DND-41 (cell line): ENCODE measurements around the gene SLC13A2.

Experiments used
- ATAC-seq: fragments of 200-7000 bp; cut with Tn5 transposase; 3 replicates; pipeline ENCODE4 v1.9.1; 2021; ENCODE audit warnings: low read depth; ENCODE audit not compliant: insufficient read depth
- DNase-seq: peaks from one replicate; pipeline ENCODE4 v3.0.0-alpha.2; 2020
- H2AFZ ChIP-seq: 2 replicates; pipeline ENCODE4 v1.6.0; 2012; ENCODE audit warnings: low read depth, low read length
- H3K27ac ChIP-seq: 2 replicates; pipeline ENCODE4 v1.5.1; 2012; ENCODE audit warnings: low read length, inconsistent platforms
- H3K27me3 ChIP-seq: fragments of 200-600 bp; sonication (generic); 2 replicates; pipeline ENCODE4 v1.6.0; 2012; ENCODE audit warnings: low read length, mild to moderate bottlenecking, inconsistent platforms; ENCODE audit not compliant: insufficient read depth, poor library complexity
- H3K36me3 ChIP-seq: 2 replicates; pipeline ENCODE4 v1.5.1; 2012; ENCODE audit warnings: low read length, inconsistent platforms; ENCODE audit not compliant: insufficient read depth
- H3K4me1 ChIP-seq: 2 replicates; pipeline ENCODE4 v1.5.1; 2012; ENCODE audit warnings: mild to moderate bottlenecking, low read length; ENCODE audit not compliant: insufficient read depth
- H3K4me2 ChIP-seq: 2 replicates; pipeline ENCODE4 v1.6.0; 2012; ENCODE audit warnings: mild to moderate bottlenecking, moderate library complexity, low read length, inconsistent platforms; ENCODE audit not compliant: insufficient read depth
- H3K4me3 ChIP-seq, 2 experiments: fragments of 200-600 bp in 1 of 2; shearing (Covaris generic) in 1 of 2; 2 replicates each; pipeline ENCODE4 v1.5.1; 2012 to 2016; ENCODE audit warnings: inconsistent platforms in 2 of 2, low read length in 2 of 2, mild to moderate bottlenecking in 2 of 2, low read depth in 1 of 2, moderate library complexity in 1 of 2
- H3K79me2 ChIP-seq: 2 replicates; pipeline ENCODE4 v1.6.0; 2012; ENCODE audit warnings: low read length, inconsistent platforms; ENCODE audit not compliant: insufficient read depth
- H3K9ac ChIP-seq: 2 replicates; pipeline ENCODE4 v1.6.0; 2012; ENCODE audit warnings: low read depth, mild to moderate bottlenecking, inconsistent platforms, low read length, moderate library complexity
- H3K9me3 ChIP-seq: 2 replicates; pipeline ENCODE4 v1.5.1; 2012; ENCODE audit warnings: low read length, moderate library complexity, mild to moderate bottlenecking, inconsistent platforms; ENCODE audit not compliant: insufficient read depth, severe bottlenecking
- H4K20me1 ChIP-seq: 2 replicates; pipeline ENCODE4 v1.6.0; 2012; ENCODE audit warnings: low read length; ENCODE audit not compliant: insufficient read depth
- EZH2 ChIP-seq: IDR thresholded peaks from 3 replicates; pipeline ENCODE4 v1.6.1; 2012; ENCODE audit warnings: borderline replicate concordance, low read depth, mild to moderate bottlenecking, moderate library complexity, low read length, inconsistent platforms; ENCODE audit not compliant: severe bottlenecking
- TF ChIP-seq, protein P1 (sequence below): IDR thresholded peaks from 2 replicates; pipeline ENCODE4 v1.5.1; 2012; ENCODE audit warnings: borderline replicate concordance, low read length, moderate library complexity, mild to moderate bottlenecking; ENCODE audit not compliant: poor library complexity, severe bottlenecking; ENCODE audit errors: extremely low read depth

SLC13A2 gene

DNA sequence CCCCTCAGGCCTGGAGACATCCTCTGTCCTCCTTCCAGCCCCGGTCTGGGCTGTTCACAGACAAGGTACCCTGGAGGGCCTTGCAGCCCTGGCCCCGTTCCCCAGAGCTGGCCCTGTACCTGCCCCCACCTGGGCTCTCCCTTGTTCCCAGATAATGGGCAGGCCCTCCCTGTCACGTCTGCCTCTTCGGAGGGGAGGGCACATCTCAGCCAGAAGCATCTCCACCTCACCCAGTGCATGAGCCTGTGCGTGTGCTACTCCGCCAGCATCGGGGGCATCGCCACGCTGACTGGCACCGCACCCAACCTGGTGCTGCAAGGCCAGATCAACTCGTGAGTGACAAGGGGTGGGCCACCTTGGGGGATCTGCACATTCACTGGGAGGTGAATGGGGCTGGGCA is 17.8 kb downstream of the SLC13A2 start:
- Histone ChIP-seq H3K4me2 (no peak overlapping the region), H3K9me3 (no peaks in the 10 kb centered on the region), H4K20me1 (no peaks in the 10 kb centered on the region), H2AFZ (no peak overlapping the region), H3K36me3 (no peaks in the 10 kb centered on the region), H3K4me1 (no peaks in the 10 kb centered on the region), H3K79me2 (no peaks in the 10 kb centered on the region), H3K27me3 (no peaks in the 10 kb centered on the region), H3K9ac (no peak overlapping the region), H3K4me3 (no peak overlapping the region), H3K27ac (no peak overlapping the region)
- ATAC-seq: no peak
- no peak for TF ChIP-seq EZH2
- TF ChIP-seq, protein P1, sequence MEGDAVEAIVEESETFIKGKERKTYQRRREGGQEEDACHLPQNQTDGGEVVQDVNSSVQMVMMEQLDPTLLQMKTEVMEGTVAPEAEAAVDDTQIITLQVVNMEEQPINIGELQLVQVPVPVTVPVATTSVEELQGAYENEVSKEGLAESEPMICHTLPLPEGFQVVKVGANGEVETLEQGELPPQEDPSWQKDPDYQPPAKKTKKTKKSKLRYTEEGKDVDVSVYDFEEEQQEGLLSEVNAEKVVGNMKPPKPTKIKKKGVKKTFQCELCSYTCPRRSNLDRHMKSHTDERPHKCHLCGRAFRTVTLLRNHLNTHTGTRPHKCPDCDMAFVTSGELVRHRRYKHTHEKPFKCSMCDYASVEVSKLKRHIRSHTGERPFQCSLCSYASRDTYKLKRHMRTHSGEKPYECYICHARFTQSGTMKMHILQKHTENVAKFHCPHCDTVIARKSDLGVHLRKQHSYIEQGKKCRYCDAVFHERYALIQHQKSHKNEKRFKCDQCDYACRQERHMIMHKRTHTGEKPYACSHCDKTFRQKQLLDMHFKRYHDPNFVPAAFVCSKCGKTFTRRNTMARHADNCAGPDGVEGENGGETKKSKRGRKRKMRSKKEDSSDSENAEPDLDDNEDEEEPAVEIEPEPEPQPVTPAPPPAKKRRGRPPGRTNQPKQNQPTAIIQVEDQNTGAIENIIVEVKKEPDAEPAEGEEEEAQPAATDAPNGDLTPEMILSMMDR: no peak
- DNase-seq: no peak

DNA sequence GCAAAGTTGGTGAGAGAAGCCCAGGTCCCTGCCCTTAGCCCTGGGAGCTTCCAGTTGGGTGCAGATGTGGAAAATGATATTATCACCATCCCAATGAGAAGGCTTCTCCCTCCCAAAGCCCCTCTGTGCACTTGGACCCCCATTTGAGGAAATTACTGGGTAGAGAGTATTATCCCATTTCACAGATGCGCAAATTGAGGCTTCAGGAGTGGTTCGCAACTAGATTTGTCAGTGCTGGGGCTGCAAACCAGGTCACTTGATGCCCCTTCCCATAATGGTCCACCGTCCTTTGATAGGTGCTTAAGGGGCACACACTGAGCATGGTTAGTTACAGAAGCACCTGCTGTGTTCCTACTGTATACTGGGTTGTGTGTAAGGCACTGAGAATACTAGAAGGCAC is 18.4 kb downstream of the SLC13A2 start:
- Histone ChIP-seq H3K4me1 (no peaks in the 10 kb centered on the region), H3K9ac (no peak overlapping the region), H3K36me3 (no peaks in the 10 kb centered on the region), H3K4me3 (no peak overlapping the region), H3K79me2 (no peaks in the 10 kb centered on the region), H4K20me1 (no peaks in the 10 kb centered on the region), H3K27me3 (no peaks in the 10 kb centered on the region), H3K27ac (no peak overlapping the region), H3K9me3 (no peaks in the 10 kb centered on the region), H2AFZ (no peak overlapping the region), H3K4me2 (no peak overlapping the region)
- ATAC-seq (no peak), DNase-seq (no peak)
- TF ChIP-seq, protein P1: no peak
- TF ChIP-seq EZH2: no peak

- Histone ChIP-seq H3K9me3 (no peaks in the 10 kb centered on the region), H3K4me2 (no peak overlapping the region), H3K79me2 (no peaks in the 10 kb centered on the region), H3K36me3 (no peaks in the 10 kb centered on the region), H3K27me3 (no peaks in the 10 kb centered on the region), H4K20me1 (no peaks in the 10 kb centered on the region), H3K4me3 (no peak overlapping the region), H3K27ac (no peak overlapping the region), H2AFZ (no peak overlapping the region), H3K9ac (no peak overlapping the region), H3K4me1 (no peaks in the 10 kb centered on the region)
- ATAC-seq (no peak), DNase-seq (no peak)
- no peak for TF ChIP-seq EZH2
- TF ChIP-seq, protein P1: no peak
Observed at GRCh38 chr17:28492352-28493310, 19.2 kb downstream of the SLC13A2 start.
